Measurements from ENCODE around the gene FBXO11.

DNA sequence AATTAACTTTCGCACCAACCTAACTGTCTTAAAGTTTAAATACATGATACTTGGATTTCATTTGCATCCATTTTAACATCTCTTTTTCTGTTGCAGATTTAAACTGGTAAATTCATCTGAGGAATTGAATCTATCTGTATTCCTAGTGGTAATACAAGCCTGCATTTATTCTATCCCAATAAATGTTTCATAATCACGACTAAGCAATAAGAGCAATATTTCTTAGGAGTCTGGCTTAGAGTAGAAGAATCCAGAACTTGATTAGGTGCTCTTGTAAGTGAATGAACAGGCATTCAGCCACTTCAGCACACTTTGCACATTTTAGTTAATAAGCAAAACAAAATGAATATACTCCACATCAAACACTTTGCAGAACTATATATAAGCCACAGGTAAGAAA, 96.4 kb downstream of the FBXO11 start:
- TF ChIP-seq, protein P1, sequence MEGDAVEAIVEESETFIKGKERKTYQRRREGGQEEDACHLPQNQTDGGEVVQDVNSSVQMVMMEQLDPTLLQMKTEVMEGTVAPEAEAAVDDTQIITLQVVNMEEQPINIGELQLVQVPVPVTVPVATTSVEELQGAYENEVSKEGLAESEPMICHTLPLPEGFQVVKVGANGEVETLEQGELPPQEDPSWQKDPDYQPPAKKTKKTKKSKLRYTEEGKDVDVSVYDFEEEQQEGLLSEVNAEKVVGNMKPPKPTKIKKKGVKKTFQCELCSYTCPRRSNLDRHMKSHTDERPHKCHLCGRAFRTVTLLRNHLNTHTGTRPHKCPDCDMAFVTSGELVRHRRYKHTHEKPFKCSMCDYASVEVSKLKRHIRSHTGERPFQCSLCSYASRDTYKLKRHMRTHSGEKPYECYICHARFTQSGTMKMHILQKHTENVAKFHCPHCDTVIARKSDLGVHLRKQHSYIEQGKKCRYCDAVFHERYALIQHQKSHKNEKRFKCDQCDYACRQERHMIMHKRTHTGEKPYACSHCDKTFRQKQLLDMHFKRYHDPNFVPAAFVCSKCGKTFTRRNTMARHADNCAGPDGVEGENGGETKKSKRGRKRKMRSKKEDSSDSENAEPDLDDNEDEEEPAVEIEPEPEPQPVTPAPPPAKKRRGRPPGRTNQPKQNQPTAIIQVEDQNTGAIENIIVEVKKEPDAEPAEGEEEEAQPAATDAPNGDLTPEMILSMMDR (IDR thresholded peaks at IDR 0.05), result no peak
- no peak for TF ChIP-seq EP300 (IDR thresholded peaks at IDR 0.05; ENCODE audit: borderline replicate concordance in 1 of 2, low read depth in 1 of 2, low read length in 1 of 2)
- no peak for TF ChIP-seq RFX5 (IDR thresholded peaks at IDR 0.05; ENCODE audit: low read length)
- TF ChIP-seq EZH2phosphoT487 (IDR thresholded peaks at IDR 0.05; ENCODE audit: borderline replicate concordance, low read depth), result no peak
- TF ChIP-seq SIN3A (IDR thresholded peaks at IDR 0.05; ENCODE audit: borderline replicate concordance, low read depth, low read length), result no peak
- no peak for TF ChIP-seq NRF1 (IDR thresholded peaks at IDR 0.05; ENCODE audit: low read depth, low read length)
- TF ChIP-seq TAF1 (IDR thresholded peaks at IDR 0.05; ENCODE audit: borderline replicate concordance, low read depth, low read length), result no peak
- TF ChIP-seq CHD2 (IDR thresholded peaks at IDR 0.05; ENCODE audit: low read length, partially characterized antibody), result no peak
- TF ChIP-seq TCF12 (IDR thresholded peaks at IDR 0.05), result no peak
- TF ChIP-seq POLR2AphosphoS5 (IDR thresholded peaks at IDR 0.05; ENCODE audit: low read depth, low read length), result no peak; the same call in 1 of the 2 replicates
- TF ChIP-seq, protein P2, sequence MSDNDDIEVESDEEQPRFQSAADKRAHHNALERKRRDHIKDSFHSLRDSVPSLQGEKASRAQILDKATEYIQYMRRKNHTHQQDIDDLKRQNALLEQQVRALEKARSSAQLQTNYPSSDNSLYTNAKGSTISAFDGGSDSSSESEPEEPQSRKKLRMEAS (IDR thresholded peaks at IDR 0.05; ENCODE audit: low read depth), result no peak

All from SK-N-SH (cell line).